ENCODE measurements around the gene ZNF687. TPM values are rescaled to one million over a fixed set of nuclear protein-coding genes. Genes with fewer than 3 reads are reported as not detected.

The ZNF687 gene
- total RNA-seq, 1 donor from 2014 or later, result 32.1 TPM

DNA sequence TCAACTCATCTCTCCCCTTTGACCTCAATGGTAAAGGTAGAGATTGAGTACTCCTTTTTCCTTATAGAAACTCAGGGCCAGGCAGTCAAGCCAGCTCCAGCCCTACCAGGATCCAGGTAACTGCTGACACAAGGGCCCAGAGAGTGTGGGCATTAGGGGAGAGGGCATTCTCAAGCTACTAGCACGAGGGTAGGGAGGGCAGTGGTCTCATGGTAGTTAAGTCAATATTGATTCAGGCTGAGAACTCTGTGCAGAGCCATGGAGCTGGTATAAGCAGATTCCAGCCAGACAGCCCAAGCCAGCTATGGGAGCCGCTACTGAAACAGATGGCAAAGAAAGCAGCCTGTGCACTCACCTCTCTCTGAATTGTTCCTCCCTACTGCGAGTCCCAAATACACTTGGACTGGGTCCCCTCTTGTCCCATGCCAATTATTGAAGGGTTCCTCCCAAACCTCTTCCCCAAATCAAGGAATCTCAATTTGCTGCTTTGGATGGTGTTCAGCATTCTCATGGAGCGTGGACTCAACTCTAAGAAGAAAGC lies 42.4 kb downstream of the ZNF687 start:
- TF ChIP-seq, protein P1, sequence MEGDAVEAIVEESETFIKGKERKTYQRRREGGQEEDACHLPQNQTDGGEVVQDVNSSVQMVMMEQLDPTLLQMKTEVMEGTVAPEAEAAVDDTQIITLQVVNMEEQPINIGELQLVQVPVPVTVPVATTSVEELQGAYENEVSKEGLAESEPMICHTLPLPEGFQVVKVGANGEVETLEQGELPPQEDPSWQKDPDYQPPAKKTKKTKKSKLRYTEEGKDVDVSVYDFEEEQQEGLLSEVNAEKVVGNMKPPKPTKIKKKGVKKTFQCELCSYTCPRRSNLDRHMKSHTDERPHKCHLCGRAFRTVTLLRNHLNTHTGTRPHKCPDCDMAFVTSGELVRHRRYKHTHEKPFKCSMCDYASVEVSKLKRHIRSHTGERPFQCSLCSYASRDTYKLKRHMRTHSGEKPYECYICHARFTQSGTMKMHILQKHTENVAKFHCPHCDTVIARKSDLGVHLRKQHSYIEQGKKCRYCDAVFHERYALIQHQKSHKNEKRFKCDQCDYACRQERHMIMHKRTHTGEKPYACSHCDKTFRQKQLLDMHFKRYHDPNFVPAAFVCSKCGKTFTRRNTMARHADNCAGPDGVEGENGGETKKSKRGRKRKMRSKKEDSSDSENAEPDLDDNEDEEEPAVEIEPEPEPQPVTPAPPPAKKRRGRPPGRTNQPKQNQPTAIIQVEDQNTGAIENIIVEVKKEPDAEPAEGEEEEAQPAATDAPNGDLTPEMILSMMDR (IDR thresholded peaks at IDR 0.05; ENCODE audit: unreplicated experiment), result no peak
- Mint-ChIP-seq H3K9me3 (no peaks in the 10 kb centered on the region), H3K27me3 (ENCODE audit: low read depth) (no peaks in the 10 kb centered on the region), H3K36me3 (peaks cover 15% of the 10 kb centered on the region), H3K4me3 (no peak overlapping the region), H3K4me1 (peaks cover 24% of the 10 kb centered on the region), H3K27ac (no peak overlapping the region)
- no peak for DNase-seq (ENCODE audit: low spot score in 2 of 2, unreplicated experiment in 2 of 2)

DNA sequence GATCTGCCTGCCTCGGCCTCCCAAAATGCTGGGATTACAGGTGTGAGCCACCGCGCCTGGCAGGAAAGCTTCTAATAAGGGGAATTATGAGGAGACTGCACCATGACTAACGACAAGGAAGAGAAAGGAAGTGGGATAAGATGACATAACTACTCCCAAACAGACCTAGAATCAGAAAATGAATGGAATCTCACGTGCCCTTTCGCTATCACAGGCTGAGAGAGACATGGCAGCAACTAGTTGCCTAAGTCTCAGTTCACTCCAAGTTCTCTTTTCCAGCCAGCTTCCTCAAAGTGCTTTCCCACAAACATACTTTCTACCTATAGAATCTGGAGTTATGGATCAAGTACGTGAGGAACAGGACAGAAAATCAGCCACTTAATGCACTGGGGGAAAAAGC lies 43.1 kb downstream of the ZNF687 start:
- TF ChIP-seq, protein P1 (IDR thresholded peaks at IDR 0.05; ENCODE audit: unreplicated experiment), result no peak
- no peak overlapping the region for H3K4me3 Mint-ChIP-seq
- H3K36me3 Mint-ChIP-seq, result peaks cover 15% of the 10 kb centered on the region
- no peak for DNase-seq (ENCODE audit: low spot score in 2 of 2, unreplicated experiment in 2 of 2)
- H3K4me1 Mint-ChIP-seq, result peaks cover 24% of the 10 kb centered on the region
- peak overlapping the region; percentile 91 for H3K27ac Mint-ChIP-seq
- H3K9me3 Mint-ChIP-seq, result no peaks in the 10 kb centered on the region
- no peaks in the 10 kb centered on the region for H3K27me3 Mint-ChIP-seq (ENCODE audit: low read depth)

DNA sequence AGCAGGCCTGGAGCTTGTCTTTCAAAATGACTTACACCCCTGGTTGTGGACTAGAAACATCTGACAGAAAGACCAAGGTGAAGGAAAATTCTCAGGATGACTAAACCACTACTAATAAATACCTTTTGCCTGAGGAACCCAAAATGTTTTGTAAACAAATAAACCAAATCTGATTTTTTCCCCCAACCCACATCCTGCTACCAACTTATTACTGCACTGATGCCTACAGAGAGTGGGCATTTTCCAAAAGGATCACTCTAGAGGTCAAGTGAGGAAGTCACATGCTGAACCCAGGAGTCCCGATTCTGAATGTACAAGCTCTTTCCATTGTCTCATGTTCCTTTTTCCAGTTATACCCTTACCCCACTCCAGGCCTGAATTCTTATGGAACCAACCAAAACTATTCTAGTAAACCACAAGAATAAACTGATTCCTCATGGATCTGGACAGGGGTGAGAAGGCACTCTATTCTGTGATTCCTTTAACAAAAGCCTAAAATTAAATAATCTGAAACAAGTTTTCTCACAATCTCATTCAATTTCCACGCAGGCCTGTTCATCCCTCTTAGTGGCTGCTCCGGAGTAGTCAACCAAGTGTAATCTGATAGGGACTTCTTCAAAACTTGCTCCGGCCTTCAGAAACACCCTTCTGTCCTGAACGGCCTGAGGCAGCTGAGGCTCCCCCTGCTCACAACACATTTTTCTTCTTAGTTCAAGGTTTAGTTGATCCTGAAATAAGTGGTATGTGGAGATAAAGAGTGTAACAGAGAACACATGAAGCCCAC lies 43.7 kb downstream of the ZNF687 start:
- Mint-ChIP-seq H3K4me1 (peaks cover 24% of the 10 kb centered on the region), H3K27ac (peak overlapping the region; percentile 91), H3K36me3 (peaks cover 11% of the 10 kb centered on the region), H3K9me3 (no peaks in the 10 kb centered on the region), H3K27me3 (ENCODE audit: low read depth) (no peaks in the 10 kb centered on the region), H3K4me3 (peak overlapping the region; percentile 85)
- TF ChIP-seq, protein P1 (IDR thresholded peaks at IDR 0.05; ENCODE audit: unreplicated experiment), result no peak
- no peak for DNase-seq (ENCODE audit: low spot score in 2 of 2, unreplicated experiment in 2 of 2)

DNA sequence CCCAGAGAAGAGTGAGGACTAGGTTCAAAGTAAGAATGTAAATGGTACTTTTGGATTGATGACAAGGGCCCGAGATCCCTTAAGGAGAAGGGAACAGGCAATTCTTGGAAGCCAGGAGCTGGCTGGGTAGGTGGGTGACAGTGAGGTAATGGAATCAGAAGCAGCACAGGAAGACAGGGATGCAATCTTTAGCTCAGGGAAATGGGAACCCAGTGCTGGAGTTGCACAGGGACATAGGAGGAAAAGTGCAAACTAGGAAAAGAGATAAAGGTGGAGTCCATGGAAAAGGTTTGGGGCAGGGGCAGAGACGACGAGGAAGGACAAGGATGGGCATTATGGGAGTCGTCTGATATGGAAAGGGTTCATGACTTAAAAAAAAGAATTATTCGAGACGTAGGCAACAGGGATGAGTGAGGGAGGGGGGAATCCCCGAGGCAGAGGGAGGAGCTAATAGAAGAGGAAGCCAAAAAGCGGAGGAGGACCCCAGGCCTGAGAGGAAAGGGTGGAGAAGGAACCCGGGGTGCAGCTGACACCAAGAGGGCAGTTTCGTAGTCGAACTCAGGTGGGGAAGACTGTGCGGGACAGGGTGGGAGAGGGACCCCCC lies 44.6 kb downstream of the ZNF687 start:
- Mint-ChIP-seq H3K27me3 (ENCODE audit: low read depth) (no peaks in the 10 kb centered on the region), H3K9me3 (no peaks in the 10 kb centered on the region), H3K4me1 (peaks cover 24% of the 10 kb centered on the region), H3K27ac (peak overlapping the region; percentile 91), H3K36me3 (peaks cover 10% of the 10 kb centered on the region), H3K4me3 (peak overlapping the region; percentile 85)
- TF ChIP-seq, protein P1 (IDR thresholded peaks at IDR 0.05; ENCODE audit: unreplicated experiment), result no peak
- DNase-seq (ENCODE audit: low spot score in 2 of 2, unreplicated experiment in 2 of 2), result no peak

DNA sequence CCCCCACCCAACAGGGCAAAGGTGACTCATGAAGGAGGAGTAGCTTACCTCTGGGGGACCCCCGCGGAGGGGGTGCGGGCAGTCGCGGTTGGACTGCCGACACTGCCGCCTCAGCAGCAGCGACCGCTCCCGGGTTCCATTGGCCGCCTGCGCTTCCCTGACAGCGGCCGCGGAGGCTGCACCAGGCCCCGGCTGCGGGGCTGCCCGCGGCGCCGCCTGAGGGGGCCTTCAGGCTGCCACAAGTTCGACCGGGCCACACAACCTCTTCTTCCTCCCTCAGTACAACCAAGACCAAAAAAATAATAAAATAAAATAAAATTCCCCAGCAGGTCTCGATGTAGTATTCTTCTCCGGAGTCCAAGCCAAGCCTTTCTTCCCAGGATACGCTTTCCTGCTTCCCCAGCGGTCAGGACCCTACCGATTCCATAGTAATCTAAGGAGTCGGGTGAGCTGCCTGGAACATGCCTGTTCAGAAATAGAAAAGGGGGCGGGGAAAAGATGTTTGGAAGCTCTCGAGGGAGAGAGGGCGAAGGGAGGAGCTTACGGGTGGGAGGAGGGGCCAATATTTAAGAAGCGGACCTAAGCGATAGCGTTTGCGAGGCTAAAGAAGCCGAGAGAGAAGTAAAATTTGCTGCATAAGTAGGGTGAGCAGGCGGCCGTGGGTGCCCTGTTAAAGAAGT lies 45.3 kb downstream of the ZNF687 start, which contains the start of gene PI4KB:
Gene PI4KB, minus strand, starts transcription at position 194 of the 680 bp plus-strand sequence. CDS start 10,935 bp downstream, outside the sequence.
- TF ChIP-seq, protein P1 (IDR thresholded peaks at IDR 0.05; ENCODE audit: unreplicated experiment), result no peak
- Mint-ChIP-seq H3K4me1 (peaks cover 24% of the 10 kb centered on the region), H3K36me3 (peaks cover 6% of the 10 kb centered on the region), H3K27me3 (ENCODE audit: low read depth) (no peaks in the 10 kb centered on the region), H3K27ac (peak within 1 kb of the TSS; percentile 99), H3K9me3 (no peaks in the 10 kb centered on the region), H3K4me3 (peak within 1 kb of the TSS; percentile 85)
- peak; percentile 78 to 88 for DNase-seq (ENCODE audit: low spot score in 2 of 2, unreplicated experiment in 2 of 2)

Measured in mesothelial cell of epicardium (in vitro differentiated cells).